Esophagus squamous epithelium (tissue), 5 donors: ENCODE results near the gene LTBP2. TPM values are rescaled to one million over a fixed set of nuclear protein-coding genes. Genes with fewer than 3 reads are reported as not detected.
A peak's percentile ranks its signal among the peaks of the same experiment; 100 is the strongest.

Experiments used
- DNase-seq: peaks from one replicate; lab custom pipeline; 2025; lab: John Stamatoyannopoulos, UW
- H3K27ac ChIP-seq, 4 donors: fragments of 200-600 bp; sonication (generic); one replicate each; pipeline ENCODE4 v1.5.1; 2016 to 2019; ENCODE audit warnings: mild to moderate bottlenecking in 1 of 4
- H3K27me3 ChIP-seq, 4 donors: fragments of 200-600 bp; sonication (generic); 1 replicate in 3 of 4; 2 replicates in 1 of 4; pipeline versions ENCODE4 v1.5.1 to v1.6.0; 2017 to 2021; ENCODE audit warnings: antibody characterized with exemption in 1 of 4
- H3K36me3 ChIP-seq, 3 donors: fragments of 200-600 bp; sonication (generic); one replicate each; pipeline ENCODE4 v1.5.1; 2016 to 2019
- H3K4me1 ChIP-seq, 3 donors: fragments of 200-600 bp; sonication (generic); one replicate each; pipeline ENCODE4 v1.5.1; 2017 to 2019
- H3K4me3 ChIP-seq, 4 donors: fragments of 200-600 bp; sonication (generic); 1 replicate in 3 of 4; 2 replicates in 1 of 4; pipeline ENCODE4 v1.5.1; 2016 to 2019; ENCODE audit warnings: mild to moderate bottlenecking in 2 of 4, moderate library complexity in 1 of 4
- H3K9me3 ChIP-seq, 3 donors: fragments of 200-600 bp; sonication (generic); one replicate each; pipeline ENCODE4 v1.5.1; 2016 to 2019
- POLR2A ChIP-seq, 4 donors: fragments of 450-650 bp; IDR thresholded peaks; one replicate each; pipeline ENCODE4 v1.6.1; 2017; ENCODE audit warnings: antibody characterized with exemption in 4 of 4, mild to moderate bottlenecking in 4 of 4, moderate library complexity in 3 of 4
- WGBS, 2 donors: methylation state at CpG; one replicate each; pipeline ENCODE4 v1.1.5; 2018; 5-methylcytosine and 5-hydroxymethylcytosine counted together
- intact Hi-C: fragments of 100-400 bp; cut with DNase I; formaldehyde crosslinking; loops from one replicate; pipeline ENCODE4 v1.15.0; 2022
- total RNA-seq, 4 donors: library from RNA; depleted of rRNA; stranded (reverse); fragments of >200 nt; gene quantifications; one replicate each; pipeline ENCODE4 v1.1.0, GENCODE V29; 2016
- TF ChIP-seq, protein P1 (sequence below), 6 experiments: fragments of 450-650 bp in 4 of 6; fragments of 200-600 bp in 2 of 6; sonication (generic) in 2 of 6; IDR thresholded peaks; one replicate each; pipeline ENCODE4 v1.5.1; 2016 to 2019; ENCODE audit warnings: antibody characterized with exemption in 6 of 6, mild to moderate bottlenecking in 4 of 6, moderate library complexity in 4 of 6
- donor health status: DM: yes; HTN: yes; CAD: no.

LTBP2 gene
- total RNA-seq, 4 donors from 2014 or later: 10.3 to 41.6 (median 17.0) TPM

DNA sequence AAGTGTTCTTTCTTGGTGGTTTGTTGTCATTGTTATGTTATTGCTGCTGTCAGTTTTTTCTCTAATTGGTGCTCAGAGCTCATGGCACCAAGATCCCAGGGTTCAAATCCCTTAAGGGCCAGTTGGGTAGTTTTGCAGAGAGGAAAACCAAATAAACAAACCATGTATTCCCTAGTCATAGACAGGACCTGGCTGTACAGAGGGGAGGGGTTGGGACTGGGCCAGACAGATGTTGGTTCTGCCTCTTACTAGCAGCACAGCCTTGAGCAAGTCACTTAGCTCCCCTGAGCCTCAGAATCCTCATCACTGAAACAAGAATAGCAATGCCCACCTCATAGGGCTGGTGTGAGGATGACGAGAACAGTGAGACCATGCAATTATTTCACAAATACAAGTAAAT lies 53.4 kb downstream of the LTBP2 start:
- 85 to 95% methylated on average over 1 of the region's 1 CpG for WGBS, 2 donors
- peaks cover 0 to 12% (median 0%) of the 10 kb centered on the region in 3 donors for H3K36me3 ChIP-seq
- TF ChIP-seq, protein P1, sequence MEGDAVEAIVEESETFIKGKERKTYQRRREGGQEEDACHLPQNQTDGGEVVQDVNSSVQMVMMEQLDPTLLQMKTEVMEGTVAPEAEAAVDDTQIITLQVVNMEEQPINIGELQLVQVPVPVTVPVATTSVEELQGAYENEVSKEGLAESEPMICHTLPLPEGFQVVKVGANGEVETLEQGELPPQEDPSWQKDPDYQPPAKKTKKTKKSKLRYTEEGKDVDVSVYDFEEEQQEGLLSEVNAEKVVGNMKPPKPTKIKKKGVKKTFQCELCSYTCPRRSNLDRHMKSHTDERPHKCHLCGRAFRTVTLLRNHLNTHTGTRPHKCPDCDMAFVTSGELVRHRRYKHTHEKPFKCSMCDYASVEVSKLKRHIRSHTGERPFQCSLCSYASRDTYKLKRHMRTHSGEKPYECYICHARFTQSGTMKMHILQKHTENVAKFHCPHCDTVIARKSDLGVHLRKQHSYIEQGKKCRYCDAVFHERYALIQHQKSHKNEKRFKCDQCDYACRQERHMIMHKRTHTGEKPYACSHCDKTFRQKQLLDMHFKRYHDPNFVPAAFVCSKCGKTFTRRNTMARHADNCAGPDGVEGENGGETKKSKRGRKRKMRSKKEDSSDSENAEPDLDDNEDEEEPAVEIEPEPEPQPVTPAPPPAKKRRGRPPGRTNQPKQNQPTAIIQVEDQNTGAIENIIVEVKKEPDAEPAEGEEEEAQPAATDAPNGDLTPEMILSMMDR (IDR thresholded peaks at IDR 0.05): no peak
- no peak for TF ChIP-seq POLR2A (IDR thresholded peaks at IDR 0.05)

DNA sequence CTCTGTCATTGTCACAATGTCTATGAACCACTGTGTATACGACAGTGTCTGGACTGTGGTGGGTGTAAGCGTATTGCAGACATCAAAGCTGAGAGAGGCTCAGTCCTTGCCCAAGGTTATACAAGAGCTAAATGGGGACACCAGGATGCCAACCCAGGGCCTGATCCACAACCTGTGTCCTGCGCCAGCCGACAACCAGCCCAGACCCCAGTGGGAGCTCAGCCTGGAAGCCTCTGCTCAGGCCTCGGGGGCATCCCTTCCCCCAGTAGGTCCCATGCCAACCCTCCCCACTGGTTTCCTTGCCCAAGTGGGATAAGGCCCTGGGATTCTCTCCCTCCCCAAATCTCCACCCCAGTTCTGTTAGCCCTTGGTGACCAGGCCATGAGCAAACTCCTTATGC lies 54.3 kb downstream of the LTBP2 start:
- peaks cover 0 to 16% (median 4%) of the 10 kb centered on the region in 3 donors for H3K4me1 ChIP-seq

More for the DNA sequence above, 53.4 kb downstream of the LTBP2 start:
- Histone ChIP-seq H3K27ac (peak overlapping the region in 1 of 4 donors; percentile 25), H3K27me3 (no peaks in the 10 kb centered on the region), H3K9me3 (no peaks in the 10 kb centered on the region), H3K4me3 (no peak overlapping the region), H3K4me1 (peaks cover 0 to 18% (median 11%) of the 10 kb centered on the region in 3 donors)
- no peak for DNase-seq
- intact Hi-C loops: no loop called here

DNA sequence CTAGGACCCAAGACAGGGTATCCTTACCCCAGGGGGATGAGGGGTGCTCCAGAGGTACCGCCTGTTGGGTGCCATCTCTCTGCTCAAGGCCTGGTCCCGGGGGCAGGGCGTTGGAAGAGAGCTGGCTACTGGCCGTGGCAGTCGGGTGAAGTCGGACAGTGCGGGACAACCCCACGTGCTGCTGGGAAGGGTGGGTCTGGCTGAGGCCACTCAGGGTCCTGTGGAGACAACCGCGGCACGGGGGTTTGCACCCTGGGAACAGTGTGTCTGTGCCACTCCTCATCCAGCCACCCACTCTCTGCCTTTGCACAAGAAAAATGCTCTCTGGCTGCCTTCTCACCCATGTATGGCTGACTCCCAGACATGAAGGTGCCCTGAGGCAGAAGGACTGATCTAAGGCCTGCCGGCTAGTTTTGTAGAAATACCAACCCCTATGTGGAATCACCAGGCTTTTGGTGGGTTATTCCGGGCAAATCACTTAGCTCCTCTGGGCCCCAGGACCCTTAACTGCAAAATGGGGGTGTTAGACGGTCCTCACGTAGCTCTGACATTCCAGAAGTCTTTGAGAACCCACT lies 56.5 kb downstream of the LTBP2 start:
- H3K9me3 ChIP-seq: no peaks in the 10 kb centered on the region
- no peak for DNase-seq
- no peaks in the 10 kb centered on the region for H3K27me3 ChIP-seq
- TF ChIP-seq, protein P1 (IDR thresholded peaks at IDR 0.05): no peak
- no peak for TF ChIP-seq POLR2A (IDR thresholded peaks at IDR 0.05)
- H3K4me3 ChIP-seq: no peak overlapping the region
- peaks cover 0 to 19% (median 0%) of the 10 kb centered on the region in 3 donors for H3K36me3 ChIP-seq
- whole genome bisulfite sequencing, 2 donors: 82 to 91% methylated on average over 5 to 13 of the region's 15 CpGs
- intact Hi-C loops: no loop called here
- H3K4me1 ChIP-seq: peaks cover 11 to 29% (median 15%) of the 10 kb centered on the region in 3 donors
- H3K27ac ChIP-seq: no peak overlapping the region

More for the DNA sequence above, 54.3 kb downstream of the LTBP2 start:
- TF ChIP-seq, protein P1 (IDR thresholded peaks at IDR 0.05): no peak
- no peak for TF ChIP-seq POLR2A (IDR thresholded peaks at IDR 0.05)
- intact Hi-C loops: no loop called here
- Histone ChIP-seq H3K4me3 (no peak overlapping the region), H3K27me3 (no peaks in the 10 kb centered on the region), H3K27ac (no peak overlapping the region), H3K36me3 (peaks cover 0 to 12% (median 0%) of the 10 kb centered on the region in 3 donors), H3K9me3 (no peaks in the 10 kb centered on the region)
- DNase-seq: no peak
- WGBS, 2 donors: 82 to 91% methylated on average over 5 of the region's 5 CpGs

DNA sequence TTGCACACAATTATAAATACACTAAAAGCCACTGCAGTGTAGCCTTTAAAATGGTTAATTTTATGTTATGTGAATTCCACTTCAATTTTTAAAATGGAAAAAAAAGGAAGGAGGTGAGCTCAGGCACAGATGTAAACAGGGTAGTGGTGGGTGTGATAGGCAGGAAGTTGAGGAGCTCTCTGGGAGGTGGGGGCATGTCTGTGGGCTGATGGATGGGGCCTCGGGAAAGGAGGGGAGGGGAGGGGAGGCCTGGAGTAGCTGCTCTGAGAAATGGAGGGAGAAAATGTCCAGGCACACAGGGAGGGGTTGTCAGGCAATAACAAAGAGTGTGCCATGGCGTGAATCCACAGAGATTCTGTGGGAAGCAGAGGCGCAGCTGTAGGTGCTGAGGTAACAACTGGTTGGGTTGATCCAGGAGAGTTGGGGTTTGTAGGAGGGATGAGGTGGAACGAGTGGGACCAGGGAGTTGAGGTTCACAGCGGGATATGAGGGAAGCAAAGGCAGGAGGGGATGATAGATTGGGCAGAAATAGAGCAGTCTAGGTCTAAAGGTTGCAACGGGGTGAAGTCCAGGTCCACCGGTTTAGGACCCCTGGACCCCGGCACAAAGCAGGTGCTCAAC lies 57.2 kb downstream of the LTBP2 start:
- H3K4me3 ChIP-seq: no peak overlapping the region
- H3K27me3 ChIP-seq: no peaks in the 10 kb centered on the region
- DNase-seq: no peak
- 78% methylated on average over 8 of the region's 8 CpGs for whole genome bisulfite sequencing, 2 donors
- H3K36me3 ChIP-seq: peaks cover 0 to 19% (median 0%) of the 10 kb centered on the region in 3 donors
- no peaks in the 10 kb centered on the region for H3K9me3 ChIP-seq
- peaks cover 11 to 35% (median 15%) of the 10 kb centered on the region in 3 donors for H3K4me1 ChIP-seq
- TF ChIP-seq, protein P1 (IDR thresholded peaks at IDR 0.05): no peak
- TF ChIP-seq POLR2A (IDR thresholded peaks at IDR 0.05): no peak
- intact Hi-C loops: no loop called here
- H3K27ac ChIP-seq: no peak overlapping the region

DNA sequence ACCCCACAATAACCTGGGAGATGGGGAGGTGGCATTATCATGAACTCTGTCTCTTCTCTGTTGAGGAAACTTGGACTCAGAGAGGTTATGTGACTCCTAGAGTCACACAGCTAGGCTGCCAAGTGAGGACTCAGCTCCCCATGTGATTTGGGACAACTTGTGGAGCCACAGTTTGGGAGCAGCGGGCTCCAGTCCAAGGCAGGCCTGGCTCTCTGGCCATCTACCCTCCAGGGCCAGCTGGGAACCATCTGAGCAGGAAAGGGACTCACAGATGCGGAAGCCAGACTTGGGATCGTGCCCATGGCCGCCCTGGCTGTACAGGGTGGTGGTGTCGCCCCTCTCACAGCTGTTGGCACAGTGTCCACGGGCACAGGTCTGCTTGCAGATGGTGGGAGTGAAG lies 59.4 kb downstream of the LTBP2 start:
- 50% methylated on average over 1 of the region's 6 CpGs; no CpG with 5 or more reads in 1 of the 2 donors for WGBS, 2 donors
- Histone ChIP-seq H3K9me3 (no peaks in the 10 kb centered on the region), H3K36me3 (peaks cover 0 to 28% (median 4%) of the 10 kb centered on the region in 3 donors), H3K27ac (peak overlapping the region in 3 of 4 donors; percentile 34 to 70 (median 58)), H3K4me3 (no peak overlapping the region), H3K27me3 (no peaks in the 10 kb centered on the region), H3K4me1 (peaks cover 16 to 51% (median 26%) of the 10 kb centered on the region in 3 donors)
- TF ChIP-seq POLR2A (IDR thresholded peaks at IDR 0.05): no peak
- TF ChIP-seq, protein P1 (IDR thresholded peaks at IDR 0.05): no peak
- intact Hi-C loops: no loop called here
- no peak for DNase-seq
